ENCODE data around the gene IGLL1. TPM values are rescaled to one million over a fixed set of nuclear protein-coding genes. Genes with fewer than 3 reads are reported as not detected.

The IGLL1 gene
- not detected in 2 replicates for polyA plus RNA-seq

GRCh38 chr22:23579870-23580575, at the start of gene IGLL1:
Gene IGLL1, minus strand, starts transcription at chr22:23580290. Its CDS starts 100 bp downstream, at chr22:23580190.

Other genes starting within 250 kb of the IGLL1 start
- gene DRICH1, start 52.0 kb upstream of the IGLL1 start, polyA plus RNA-seq = not detected in 2 replicates
- gene RGL4, start 110.7 kb upstream of the IGLL1 start, polyA plus RNA-seq = not detected in 2 replicates
- gene ZNF70, start 170.8 kb upstream of the IGLL1 start, polyA plus RNA-seq = 0.15 TPM in 1 of 2 replicates, not detected in the other
- 1.2 and 6.7 TPM in 2 replicates for gene VPREB3, start 174.1 kb upstream of the IGLL1 start, polyA plus RNA-seq
- gene C22orf15, start 182.7 kb upstream of the IGLL1 start, polyA plus RNA-seq = not detected in 2 replicates
- gene CHCHD10, start 187.7 kb upstream of the IGLL1 start, polyA plus RNA-seq = 148 and 429 TPM in 2 replicates
- gene MMP11, start 192.6 kb upstream of the IGLL1 start, polyA plus RNA-seq = 0.58 TPM in 1 of 2 replicates, not detected in the other
- gene SMARCB1, start 206.7 kb upstream of the IGLL1 start, polyA plus RNA-seq = 3.8 and 4.0 TPM in 2 replicates